ENCODE data around the gene ATP6V1E1.

Gene ATP6V1E1

DNA sequence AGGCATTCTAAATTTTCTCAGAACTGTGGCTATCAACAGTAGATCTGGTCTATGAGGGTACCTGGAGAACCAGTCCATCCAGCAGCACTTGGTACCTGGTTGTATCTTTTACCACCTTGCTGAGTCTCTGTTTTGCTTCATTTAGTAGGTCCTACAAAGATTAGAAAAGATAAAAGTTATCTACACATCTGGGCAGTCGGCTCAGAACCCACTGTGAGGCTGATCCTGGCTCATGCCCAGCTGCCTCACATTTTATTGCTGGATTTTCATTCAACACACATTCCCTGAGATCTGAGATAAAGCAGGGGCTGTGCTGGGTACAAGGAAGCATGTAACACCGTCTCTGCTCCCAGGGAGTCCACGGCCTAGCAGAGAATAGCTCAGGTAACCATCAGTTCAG lies 27.5 kb downstream of the ATP6V1E1 start:
- 0 out of 2 replicates have a peak, but pooled peaks cover 5% of the 10 kb centered on the region for H4K20me1 ChIP-seq (ENCODE audit: insufficient read depth, low read length)
- no peak for TF ChIP-seq CTCF (IDR thresholded peaks at IDR 0.05; ENCODE audit: low read depth, low read length)
- no peak for TF ChIP-seq EZH2phosphoT487 (IDR thresholded peaks at IDR 0.05; ENCODE audit: low read depth)

DNA sequence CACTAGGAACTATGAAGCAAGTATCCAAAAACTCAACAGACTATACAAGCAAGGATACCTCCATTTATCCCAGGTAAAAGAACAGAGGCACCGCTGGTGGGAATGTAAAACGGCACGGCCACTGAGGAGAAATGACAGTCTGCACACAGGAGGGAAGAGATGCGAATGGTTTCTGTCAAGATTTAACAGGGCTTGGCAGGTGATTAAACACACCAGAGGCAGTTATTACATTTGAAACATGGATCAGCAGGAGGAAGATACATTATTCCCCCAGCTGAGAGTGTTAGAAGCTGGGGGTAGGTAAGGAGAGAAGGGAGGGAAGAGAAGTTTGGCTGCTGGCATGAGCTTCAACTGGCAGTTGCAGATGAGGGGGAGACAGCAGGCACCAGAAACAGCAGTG lies 30.2 kb downstream of the ATP6V1E1 start:
- Histone ChIP-seq H3K4me2 (ENCODE audit: low read length) (no peak overlapping the region), H3K79me2 (ENCODE audit: low read length) (no peaks in the 10 kb centered on the region), H3K36me3 (replicated peaks; ENCODE audit: low read depth, low read length) (peaks cover 47% of the 10 kb centered on the region), H3K9ac (ENCODE audit: low read length) (no peak overlapping the region), H4K20me1 (ENCODE audit: insufficient read depth, low read length) (peaks cover 19% of the 10 kb centered on the region), H3K4me3 (ENCODE audit: low read length) (no peak overlapping the region), H3K9me3 (ENCODE audit: insufficient read depth, low read length) (peaks cover 6% of the 10 kb centered on the region), H3K27me3 (ENCODE audit: low read depth, low read length) (no peaks in the 10 kb centered on the region), H3K4me1 (ENCODE audit: low read length) (peaks cover 19% of the 10 kb centered on the region), H2AFZ (ENCODE audit: low read depth, low read length) (no peak overlapping the region), H3K27ac (ENCODE audit: low read length) (no peak overlapping the region)
- TF ChIP-seq EZH2phosphoT487 (IDR thresholded peaks at IDR 0.05; ENCODE audit: low read depth) = no peak
- TF ChIP-seq CTCF (IDR thresholded peaks at IDR 0.05; ENCODE audit: low read depth, low read length) = no peak

More for the DNA sequence above, 27.5 kb downstream of the ATP6V1E1 start:
- no peak overlapping the region for H3K4me2 ChIP-seq (ENCODE audit: low read length)
- peaks cover 6% of the 10 kb centered on the region for H3K9me3 ChIP-seq (ENCODE audit: insufficient read depth, low read length)
- no peak overlapping the region for H3K9ac ChIP-seq (ENCODE audit: low read length)
- H2AFZ ChIP-seq (ENCODE audit: low read depth, low read length) = no peak overlapping the region
- no peaks in the 10 kb centered on the region for H3K27me3 ChIP-seq (ENCODE audit: low read depth, low read length)
- no peak overlapping the region for H3K27ac ChIP-seq (ENCODE audit: low read length)
- no peaks in the 10 kb centered on the region for H3K79me2 ChIP-seq (ENCODE audit: low read length)
- no peak overlapping the region for H3K4me3 ChIP-seq (ENCODE audit: low read length)
- no peaks in the 10 kb centered on the region for H3K4me1 ChIP-seq (ENCODE audit: low read length)
- H3K36me3 ChIP-seq (replicated peaks; ENCODE audit: low read depth, low read length) = peaks cover 40% of the 10 kb centered on the region

DNA sequence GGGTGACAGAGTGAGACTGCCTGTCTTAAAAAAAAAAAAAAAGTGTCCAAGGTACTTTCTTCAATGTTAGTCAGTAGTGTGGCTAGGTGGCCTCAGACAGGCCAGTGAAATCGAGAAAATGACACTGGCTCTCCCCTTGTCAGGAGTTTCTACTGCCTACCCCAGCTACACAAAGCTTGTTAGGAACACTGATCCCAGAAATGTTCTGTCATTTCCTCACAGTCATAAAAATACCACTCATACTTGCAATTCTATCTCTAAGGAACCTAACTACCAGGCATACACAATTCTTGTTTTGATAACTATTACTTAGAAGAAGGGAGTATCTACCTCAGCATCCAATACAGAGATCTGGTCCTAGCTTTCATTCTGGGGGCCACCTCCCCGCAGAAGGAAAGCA lies 31.3 kb downstream of the ATP6V1E1 start:
- Histone ChIP-seq H3K27ac (ENCODE audit: low read length) (no peak overlapping the region), H3K4me3 (ENCODE audit: low read length) (no peak overlapping the region), H3K9ac (ENCODE audit: low read length) (no peak overlapping the region), H3K36me3 (replicated peaks; ENCODE audit: low read depth, low read length) (peaks cover 52% of the 10 kb centered on the region), H3K27me3 (ENCODE audit: low read depth, low read length) (no peaks in the 10 kb centered on the region), H2AFZ (ENCODE audit: low read depth, low read length) (no peak overlapping the region), H3K4me1 (ENCODE audit: low read length) (peaks cover 19% of the 10 kb centered on the region), H3K4me2 (ENCODE audit: low read length) (no peak overlapping the region), H3K79me2 (ENCODE audit: low read length) (no peaks in the 10 kb centered on the region), H4K20me1 (ENCODE audit: insufficient read depth, low read length) (peaks cover 21% of the 10 kb centered on the region), H3K9me3 (ENCODE audit: insufficient read depth, low read length) (peaks cover 6% of the 10 kb centered on the region)
- no peak for TF ChIP-seq EZH2phosphoT487 (IDR thresholded peaks at IDR 0.05; ENCODE audit: low read depth)
- TF ChIP-seq CTCF (IDR thresholded peaks at IDR 0.05; ENCODE audit: low read depth, low read length) = no peak

GRCh38 chr22:17596226-17596625 lies 32.3 kb downstream of the ATP6V1E1 start:
- no peaks in the 10 kb centered on the region for H3K79me2 ChIP-seq (ENCODE audit: low read length)
- no peak for TF ChIP-seq EZH2phosphoT487 (IDR thresholded peaks at IDR 0.05; ENCODE audit: low read depth)
- TF ChIP-seq CTCF (IDR thresholded peaks at IDR 0.05; ENCODE audit: low read depth, low read length) = no peak
- peaks cover 19% of the 10 kb centered on the region for H3K4me1 ChIP-seq (ENCODE audit: low read length)
- H3K27me3 ChIP-seq (ENCODE audit: low read depth, low read length) = no peaks in the 10 kb centered on the region
- no peak overlapping the region for H3K9ac ChIP-seq (ENCODE audit: low read length)
- H3K27ac ChIP-seq (ENCODE audit: low read length) = no peak overlapping the region
- H3K4me2 ChIP-seq (ENCODE audit: low read length) = no peak overlapping the region
- H3K4me3 ChIP-seq (ENCODE audit: low read length) = no peak overlapping the region
- no peak overlapping the region for H2AFZ ChIP-seq (ENCODE audit: low read depth, low read length)
- H3K36me3 ChIP-seq (replicated peaks; ENCODE audit: low read depth, low read length) = peaks cover 57% of the 10 kb centered on the region
- peaks cover 6% of the 10 kb centered on the region for H3K9me3 ChIP-seq (ENCODE audit: insufficient read depth, low read length)
- H4K20me1 ChIP-seq (ENCODE audit: insufficient read depth, low read length) = peaks cover 21% of the 10 kb centered on the region
